ENCODE data around the gene SNRPD2. TPM values are rescaled to one million over a fixed set of nuclear protein-coding genes. Genes with fewer than 3 reads are reported as not detected.

The SNRPD2 gene
- total RNA-seq, 1 donor from 2014 or later, result 849 TPM

DNA sequence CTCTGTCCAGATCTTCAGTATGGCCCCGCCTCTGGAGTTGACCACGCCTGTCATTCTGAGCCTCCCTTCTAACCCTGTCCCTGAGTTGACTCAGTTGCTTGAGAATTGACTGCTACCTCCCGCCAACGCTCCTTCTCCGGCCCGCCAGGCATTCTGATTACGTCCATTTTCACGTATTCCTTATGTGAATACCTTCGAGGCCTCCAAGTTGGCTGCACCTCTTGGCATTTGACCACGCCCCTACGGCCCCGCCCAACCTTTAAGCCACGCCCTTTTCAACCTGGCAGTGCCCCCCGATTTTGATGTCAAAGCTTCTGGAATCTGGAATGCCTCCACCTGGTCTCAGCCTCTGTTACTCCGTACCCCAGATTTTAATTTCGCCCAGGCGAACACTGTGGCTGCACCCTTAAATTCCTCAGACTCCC is 50.9 kb downstream of the SNRPD2 start:
- intact Hi-C loops (cut with micrococcal nuclease), result loop anchor here (5.0 kb wide), 1 partner anchor 219 kb away; the partner anchor contains the start of gene ERCC1
- Mint-ChIP-seq H3K27ac (peak overlapping the region; percentile 98), H3K4me3 (peak overlapping the region; percentile 82), H3K9me3 (no peaks in the 10 kb centered on the region), H3K36me3 (ENCODE audit: low read depth) (peaks cover 20% of the 10 kb centered on the region), H3K27me3 (peaks cover 6% of the 10 kb centered on the region), H3K4me1 (peaks cover 36% of the 10 kb centered on the region)
- peak; percentile 82 for DNase-seq

DNA sequence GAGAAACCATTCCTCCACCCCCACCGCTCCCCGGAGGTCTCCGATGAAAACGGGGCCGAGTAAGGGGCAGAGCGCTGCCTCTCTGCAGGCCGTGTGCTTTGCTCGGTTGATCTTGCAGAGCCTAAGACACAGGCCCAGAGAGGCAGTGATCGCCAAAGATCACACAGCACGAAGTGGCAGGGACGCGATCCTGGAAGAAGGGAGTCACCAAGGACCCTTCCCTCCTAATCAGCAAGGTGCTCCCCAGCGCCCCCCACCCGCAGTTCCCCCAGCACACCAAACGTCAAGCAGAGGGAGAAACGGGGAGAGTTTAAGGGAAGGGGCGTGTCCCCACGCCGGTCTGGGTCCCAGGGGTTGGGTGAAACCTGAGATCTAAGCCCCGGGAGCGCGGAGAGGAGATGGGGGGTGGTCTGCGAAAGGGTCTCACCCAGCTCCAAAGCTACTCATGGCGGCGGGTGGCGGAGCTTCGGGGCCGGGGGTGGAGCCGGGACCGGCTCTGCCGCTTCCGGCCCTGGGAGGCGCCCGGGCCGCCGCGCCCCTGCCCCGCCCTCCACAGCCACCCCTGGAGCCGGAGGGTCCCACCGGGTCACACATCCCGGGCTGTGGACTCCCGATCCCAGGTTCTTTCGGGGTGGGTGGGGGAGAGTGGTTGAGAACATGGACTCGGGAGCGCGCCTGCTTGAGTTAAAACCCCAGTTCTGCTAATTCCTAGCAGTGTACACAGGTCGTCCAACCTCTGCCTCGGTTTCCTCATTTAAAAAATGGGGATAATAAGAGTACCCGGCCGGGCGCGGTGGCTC is 52.6 kb downstream of the SNRPD2 start, which contains the start of gene EML2:
EML2 (minus strand) TSS at position 468 of the 800 bp plus-strand sequence; CDS start at position 447, 21 bp downstream.
- intact Hi-C loops (cut with micrococcal nuclease), result no loop called here
- peaks cover 20% of the 10 kb centered on the region for H3K36me3 Mint-ChIP-seq (ENCODE audit: low read depth)
- H3K27ac Mint-ChIP-seq, result peak within 1 kb of the TSS; percentile 93
- H3K27me3 Mint-ChIP-seq, result peaks cover 3% of the 10 kb centered on the region
- DNase-seq, result peak; percentile 91
- peaks cover 28% of the 10 kb centered on the region for H3K4me1 Mint-ChIP-seq
- H3K4me3 Mint-ChIP-seq, result peak within 1 kb of the TSS; percentile 98
- no peaks in the 10 kb centered on the region for H3K9me3 Mint-ChIP-seq

DNA sequence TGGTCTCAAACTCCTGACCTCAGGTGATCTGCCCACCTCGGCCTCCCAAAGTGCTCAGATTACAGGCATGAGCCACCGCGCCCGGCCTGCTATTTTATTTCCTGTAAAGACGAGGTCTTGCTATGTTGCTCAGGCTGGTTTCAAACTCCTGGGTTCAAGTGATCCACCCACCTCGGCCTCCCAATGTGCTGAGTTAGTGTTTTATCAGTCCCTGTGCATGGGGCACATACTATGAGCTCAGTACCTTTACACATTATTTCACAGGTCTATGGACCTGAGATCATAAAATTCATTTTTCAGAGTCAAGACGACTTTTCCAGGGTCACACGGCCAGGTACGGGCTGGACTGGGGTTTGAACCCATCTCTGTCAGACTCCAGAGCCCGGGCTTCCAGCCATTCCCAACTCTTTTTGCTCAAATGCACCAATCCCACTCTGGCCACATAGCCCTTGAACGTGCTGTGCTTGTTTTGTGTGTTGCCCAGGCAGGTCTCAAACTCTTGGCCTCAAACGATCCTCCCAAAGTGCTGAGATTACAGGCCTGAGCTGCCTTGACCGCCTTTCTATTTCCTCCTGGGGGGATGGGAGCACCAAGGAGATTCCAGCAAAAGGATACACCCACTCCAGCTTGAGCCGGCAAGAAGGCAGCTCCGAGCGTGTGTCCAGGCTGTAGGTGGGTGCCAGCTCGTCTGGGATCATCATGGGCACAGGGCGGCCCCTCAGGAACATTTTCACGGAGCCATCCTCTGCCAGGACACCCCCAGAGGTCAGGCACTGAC is 53.7 kb downstream of the SNRPD2 start:
- intact Hi-C loops (cut with micrococcal nuclease), result no loop called here
- peak overlapping the region; percentile 98 for H3K4me3 Mint-ChIP-seq
- no peak for DNase-seq
- H3K9me3 Mint-ChIP-seq, result no peaks in the 10 kb centered on the region
- H3K36me3 Mint-ChIP-seq (ENCODE audit: low read depth), result peaks cover 21% of the 10 kb centered on the region
- H3K27ac Mint-ChIP-seq, result no peak overlapping the region
- peaks cover 1% of the 10 kb centered on the region for H3K27me3 Mint-ChIP-seq
- peaks cover 22% of the 10 kb centered on the region for H3K4me1 Mint-ChIP-seq

Other genes with a start within 250 kb of the SNRPD2 start
- gene FOSB, start 224.0 kb downstream of the SNRPD2 start, total RNA-seq, result 11.3 TPM in 2 replicates
- 2.6 and 2.8 TPM in 2 replicates for gene RTN2, start 194.9 kb downstream of the SNRPD2 start, total RNA-seq
- 1.3 and 1.9 TPM in 2 replicates for gene PPM1N, start 193.5 kb downstream of the SNRPD2 start, total RNA-seq
- gene VASP, start 184.5 kb downstream of the SNRPD2 start, total RNA-seq, result 215 and 219 TPM in 2 replicates
- gene OPA3, start 107.2 kb downstream of the SNRPD2 start, total RNA-seq, result 14.0 and 15.3 TPM in 2 replicates
- not detected in 2 replicates for gene GPR4, start 89.7 kb downstream of the SNRPD2 start, total RNA-seq
- 157 and 180 TPM in 2 replicates for gene EML2, start 52.6 kb downstream of the SNRPD2 start, total RNA-seq
- 4.2 and 5.8 TPM in 2 replicates for gene GIPR, start 23.7 kb downstream of the SNRPD2 start, total RNA-seq
- 16.7 and 20.9 TPM in 2 replicates for gene QPCTL, start 713 bp upstream of the SNRPD2 start, total RNA-seq
- gene FBXO46, start 38.9 kb upstream of the SNRPD2 start, total RNA-seq, result 34.2 and 34.7 TPM in 2 replicates
- gene MEIOSIN, start 41.5 kb upstream of the SNRPD2 start, total RNA-seq, result not detected in 2 replicates
- 4.3 and 4.8 TPM in 2 replicates for gene SIX5, start 77.3 kb upstream of the SNRPD2 start, total RNA-seq
- 16.9 and 19.7 TPM in 2 replicates for gene DMPK, start 90.5 kb upstream of the SNRPD2 start, total RNA-seq
- 49.6 and 50.7 TPM in 2 replicates for gene DMWD, start 100.9 kb upstream of the SNRPD2 start, total RNA-seq
- gene RSPH6A, start 123.4 kb upstream of the SNRPD2 start, total RNA-seq, result 0.35 and 0.38 TPM in 2 replicates
- 124 and 131 TPM in 2 replicates for gene SYMPK, start 171.2 kb upstream of the SNRPD2 start, total RNA-seq
- 0.23 TPM in 1 of 2 replicates, not detected in the other for gene FOXA3, start 172.4 kb upstream of the SNRPD2 start, total RNA-seq
- gene IRF2BP1, start 194.2 kb upstream of the SNRPD2 start, total RNA-seq, result 18.5 and 18.9 TPM in 2 replicates
- gene MYPOP, start 210.7 kb upstream of the SNRPD2 start, total RNA-seq, result 5.5 and 5.9 TPM in 2 replicates
- gene NANOS2, start 222.8 kb upstream of the SNRPD2 start, total RNA-seq, result not detected in 2 replicates

Measured in activated CD4-positive, alpha-beta T cell treated with anti-CD3 and anti-CD28 coated beads, Interleukin-2, amount 10 ng/mL, durations not matched to agents 24 days and 14 days (primary cell).